NCI-H1436 treated with DMSO at 0.1 percent for 48 hours (cell line): ENCODE results near the gene NLRP2B.
"Not testable (repeated sequence)": the region's sequence is repeated elsewhere in the genome, so short reads cannot be mapped to it uniquely, and the experiment has no call there.

Experiments used
- DNase-seq: peaks from one replicate; lab custom pipeline; 2025; lab: John Stamatoyannopoulos, UW

Gene NLRP2B

GRCh38 chrX:57680160-57680559 lies at the start of gene NLRP2B:
Gene NLRP2B (minus strand): TSS chrX:57680260.
- DNase-seq: no peak

- not testable (repeated sequence) for DNase-seq
These were observed 45.9 kb upstream of the NLRP2B start for GRCh38 chrX:57725995-57726394.

GRCh38 chrX:57681341-57681740 lies 1.3 kb upstream of the NLRP2B start:
- no peak for DNase-seq

- no peak for DNase-seq
These were observed 1.2 kb downstream of the NLRP2B start for GRCh38 chrX:57678686-57679428.

GRCh38 chrX:57677132-57677858 lies 2.8 kb downstream of the NLRP2B start:
- DNase-seq: no peak

- no peak for DNase-seq
These were observed 4.7 kb downstream of the NLRP2B start for GRCh38 chrX:57675320-57675719.

GRCh38 chrX:57674861-57675260 lies 5.2 kb downstream of the NLRP2B start:
- DNase-seq: no peak

- DNase-seq: no peak
These were observed 10.1 kb downstream of the NLRP2B start for GRCh38 chrX:57669961-57670360.

GRCh38 chrX:57667010-57667409 lies 13.1 kb downstream of the NLRP2B start:
- no peak for DNase-seq

GRCh38 chrX:57655065-57655464 lies 25.0 kb downstream of the NLRP2B start:
- no peak for DNase-seq

- no peak for DNase-seq
These were observed 27.4 kb downstream of the NLRP2B start for GRCh38 chrX:57652705-57653104.

- DNase-seq: no peak
These were observed 28.7 kb downstream of the NLRP2B start for GRCh38 chrX:57651169-57651919.

- DNase-seq: no peak
These were observed 33.0 kb downstream of the NLRP2B start for GRCh38 chrX:57647020-57647419.

GRCh38 chrX:57643698-57644097 lies 36.4 kb downstream of the NLRP2B start:
- DNase-seq: no peak

GRCh38 chrX:57641338-57641737 lies 38.7 kb downstream of the NLRP2B start:
- DNase-seq: no peak

GRCh38 chrX:57640674-57641016 lies 39.4 kb downstream of the NLRP2B start:
- DNase-seq: no peak

- not testable (repeated sequence) for DNase-seq
These were observed 50.6 kb downstream of the NLRP2B start for GRCh38 chrX:57629438-57629837.
